GM18505 (cell line): ENCODE data around the gene LINGO3.
A peak's percentile ranks its signal among the peaks of the same experiment; 100 is the strongest.

ENCODE experiments used
- ATAC-seq: cut with Tn5 transposase; IDR thresholded peaks from one replicate; pipeline ENCODE4 v1.9.1; 2021; ENCODE audit not compliant: unreplicated experiment
- POLR2A ChIP-seq: IDR thresholded peaks from 4 replicates; pipeline ENCODE4 v1.6.1; 2011; ENCODE audit warnings: borderline replicate concordance; ENCODE audit not compliant: insufficient read depth, insufficient read length; ENCODE audit errors: extremely low read depth

Gene LINGO3

GRCh38 chr19:2269244-2270156 is 38.5 kb downstream of the LINGO3 start:
- TF ChIP-seq POLR2A: peak; percentile 100
- peak; percentile 56 for ATAC-seq

DNA sequence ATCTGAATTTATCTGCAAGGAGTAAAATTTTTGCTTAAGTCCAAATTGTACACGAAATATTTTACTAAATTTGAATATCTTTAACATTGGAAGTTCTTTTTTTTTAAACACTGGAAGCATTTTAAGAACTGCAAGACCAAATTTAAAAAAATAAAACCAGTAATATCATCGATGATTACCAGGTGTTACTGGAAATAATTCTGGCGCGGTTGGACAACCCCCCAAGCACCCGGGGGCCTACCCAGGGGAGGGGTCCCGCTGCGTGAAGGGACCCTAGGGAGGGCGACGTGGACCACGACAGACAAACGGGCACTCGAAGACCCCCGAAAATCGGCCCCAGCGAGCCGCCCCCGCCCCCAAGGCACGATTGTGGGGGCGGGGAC is 39.1 kb downstream of the LINGO3 start:
- no peak for TF ChIP-seq POLR2A
- ATAC-seq: no peak

- no peak for TF ChIP-seq POLR2A
- no peak for ATAC-seq
Measured at GRCh38 chr19:2268480-2268830, 39.5 kb downstream of the LINGO3 start.

GRCh38 chr19:2266183-2266993 is 41.6 kb downstream of the LINGO3 start:
- TF ChIP-seq POLR2A: peak; percentile 35
- ATAC-seq: no peak

DNA sequence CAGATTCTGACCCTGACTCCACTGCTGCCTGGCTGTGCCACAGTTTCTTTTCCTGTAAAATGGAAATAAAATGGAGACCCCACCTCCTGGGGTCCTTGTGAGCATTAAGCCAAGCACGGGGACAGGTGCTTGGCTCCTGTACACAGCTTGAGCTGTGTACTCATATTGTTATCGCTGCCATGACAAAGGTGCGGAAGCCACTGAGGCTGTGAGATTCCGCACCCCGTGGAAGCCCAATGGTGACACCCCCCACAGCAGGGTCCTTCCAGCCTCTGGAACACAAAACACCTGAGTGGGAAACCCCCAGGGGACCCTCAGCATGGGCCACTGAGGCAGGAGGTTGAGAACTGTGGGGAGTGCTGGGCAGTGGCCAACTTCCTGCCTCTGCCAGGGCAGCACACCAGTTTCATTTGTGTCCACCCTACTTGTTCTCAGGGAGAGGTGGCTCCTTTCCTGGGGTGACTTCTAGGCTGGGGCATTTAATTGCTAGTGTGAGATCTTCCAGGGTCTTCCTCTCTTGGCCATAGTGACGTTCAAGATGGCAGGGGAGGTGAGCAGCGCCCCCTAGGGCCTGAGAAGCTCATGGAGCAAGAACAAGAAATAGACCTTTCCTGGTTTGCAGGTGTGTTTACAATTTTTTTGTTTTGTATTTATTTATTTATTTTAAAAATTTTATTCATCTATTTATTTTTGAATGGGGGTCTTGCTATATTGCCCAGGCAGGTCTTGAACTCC is 46.3 kb downstream of the LINGO3 start:
- ATAC-seq: no peak
- TF ChIP-seq POLR2A: no peak

DNA sequence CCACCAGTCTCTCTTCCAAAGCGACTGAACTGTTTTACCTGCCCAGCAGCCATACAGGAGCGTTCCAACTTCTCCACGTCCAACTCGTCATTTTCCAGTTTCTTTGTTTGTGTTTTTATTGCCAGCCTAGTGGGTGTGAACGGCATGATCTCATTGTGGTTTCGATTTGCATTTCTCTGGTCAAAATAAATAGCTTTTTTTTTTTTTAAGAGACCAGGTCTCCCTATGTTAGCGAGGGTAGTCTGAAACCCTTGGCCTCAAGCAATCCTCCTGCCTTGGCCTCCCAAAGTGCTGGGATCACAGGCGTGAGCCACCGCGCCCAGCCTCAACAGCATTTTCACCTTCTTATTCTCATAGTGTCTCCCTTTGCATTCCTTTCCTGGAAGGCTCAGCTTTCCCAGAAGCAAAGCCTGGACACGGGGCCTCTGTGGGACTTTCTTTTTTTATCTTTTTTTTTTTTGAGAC is 47.6 kb downstream of the LINGO3 start:
- no peak for TF ChIP-seq POLR2A

GRCh38 chr19:2259336-2259735 is 48.6 kb downstream of the LINGO3 start:
- ATAC-seq: no peak

More for the DNA sequence above, 47.6 kb downstream of the LINGO3 start:
- ATAC-seq: no peak

More at GRCh38 chr19:2259336-2259735, 48.6 kb downstream of the LINGO3 start:
- no peak for TF ChIP-seq POLR2A
